HepG2 (cell line): ENCODE results near the gene KIAA1549. TPM values are rescaled to one million over a fixed set of nuclear protein-coding genes. Genes with fewer than 3 reads are reported as not detected.
"Not testable (repeated sequence)": the region's sequence is repeated elsewhere in the genome, so short reads cannot be mapped to it uniquely, and the experiment has no call there.

Source experiments
- ATAC-seq: fragments of 200-7000 bp; cut with Tn5 transposase; 3 replicates; pipeline ENCODE4 v1.9.1; 2020; ENCODE audit warnings: mild to moderate bottlenecking, moderate library complexity
- BruUV-seq: library from RNA; stranded (reverse); fragments of 400-500 nt; replicated peaks from 2 replicates; lab custom pipeline; 2021; lab: Mats Ljungman, UMichigan
- CTCF ChIA-PET: fragments of 300-600 bp; formaldehyde crosslinking; extraction: SDS; loops from one replicate; lab custom pipeline; 2021; ENCODE audit warnings: low total read pairs, inconsistent platforms, low intra/inter-chr PET ratio; lab: Yijun Ruan, JAX
- POLR2A ChIA-PET: fragments of 350-600 bp; sonication (Branson Sonifier 250); formaldehyde crosslinking; loops from one replicate; lab custom pipeline; 2020; ENCODE audit warnings: antibody characterized with exemption, inconsistent platforms; lab: Yijun Ruan, JAX
- DNase-seq: peaks from one replicate; pipeline ENCODE4 v3.0.0-alpha.2; 2015; ENCODE audit warnings: low spot score
- FAIRE-seq: peaks from 3 replicates; lab custom pipeline; 2011; peaks lifted over from hg19 to GRCh38; lab: Jason Lieb, UNC
- H2AFZ ChIP-seq: one replicate; pipeline ENCODE4 v1.6.1; 2011; ENCODE audit warnings: low read length, inconsistent platforms
- H3K27ac ChIP-seq: fragments of 300-600 bp; 3 replicates; pipeline ENCODE4 v1.8.0; 2011; ENCODE audit warnings: mixed run types, mild to moderate bottlenecking, mixed read lengths, low read length, inconsistent platforms; ENCODE audit not compliant: insufficient read depth; ENCODE audit errors: extremely low read length
- H3K27me3 ChIP-seq, 2 experiments: fragments of 200-600 bp in 1 of 2; 2 replicates in 1 of 2; 3 replicates in 1 of 2; pipeline versions ENCODE4 v1.6.0 to v1.8.0; 2011; ENCODE audit warnings: low read length in 2 of 2, mild to moderate bottlenecking in 2 of 2, moderate library complexity in 2 of 2, inconsistent platforms in 1 of 2; ENCODE audit not compliant: insufficient read depth in 2 of 2, control insufficient read depth in 1 of 2
- H3K36me3 ChIP-seq, 2 experiments: fragments of 200-600 bp in 1 of 2; replicated peaks in 1 of 2; 2 replicates in 1 of 2; 3 replicates in 1 of 2; pipeline versions ENCODE4 v1.5.1 to v1.8.0; 2011; ENCODE audit warnings: low read length in 2 of 2, inconsistent platforms in 1 of 2; ENCODE audit not compliant: insufficient read depth in 2 of 2, control insufficient read depth in 1 of 2
- H3K4me1 ChIP-seq: 2 replicates; pipeline ENCODE4 v1.5.1; 2012; ENCODE audit warnings: low read length, inconsistent platforms; ENCODE audit not compliant: insufficient read depth
- H3K4me2 ChIP-seq: 2 replicates; pipeline ENCODE4 v1.6.0; 2011; ENCODE audit warnings: low read depth, low read length, inconsistent platforms
- H3K4me3 ChIP-seq, 3 experiments: fragments of 200-600 bp in 1 of 3; sonication (generic), shearing (Covaris generic) in 1 of 3; replicated peaks in 1 of 3; 2 replicates each; pipeline ENCODE4 v1.5.1; 2011 to 2016; ENCODE audit warnings: low read length in 3 of 3, inconsistent platforms in 2 of 3, low read depth in 2 of 3, mild to moderate bottlenecking in 2 of 3, control low read depth in 1 of 3, mixed read lengths in 1 of 3; ENCODE audit not compliant: insufficient read depth in 1 of 3
- H3K79me2 ChIP-seq: one replicate; pipeline ENCODE4 v1.6.1; 2011; ENCODE audit warnings: low read length, inconsistent platforms; ENCODE audit not compliant: insufficient read depth
- H3K9ac ChIP-seq: 2 replicates; pipeline ENCODE4 v1.6.0; 2011; ENCODE audit warnings: mild to moderate bottlenecking, low read depth, low read length, inconsistent platforms; ENCODE audit not compliant: insufficient read depth
- H3K9me3 ChIP-seq: 2 replicates; pipeline ENCODE4 v1.5.1; 2012; ENCODE audit warnings: mild to moderate bottlenecking, low read length
- H4K20me1 ChIP-seq: 2 replicates; pipeline ENCODE4 v1.6.0; 2011; ENCODE audit warnings: inconsistent platforms, mild to moderate bottlenecking, low read length, moderate library complexity; ENCODE audit not compliant: insufficient read depth
- CTCF ChIP-seq: sonication (generic); formaldehyde crosslinking; IDR thresholded peaks from 2 replicates; pipeline ENCODE4 v1.5.0; 2020; ENCODE audit warnings: mild to moderate bottlenecking, missing genetic modification reagents, moderate library complexity
- EP300 ChIP-seq, 3 experiments: sonication (generic) in 1 of 3; formaldehyde crosslinking in 1 of 3; IDR thresholded peaks; 2 replicates each; pipeline versions ENCODE4 v1.5.1 to v1.6.1; 2011 to 2020; ENCODE audit warnings: low read depth in 2 of 3, low read length in 2 of 3, borderline replicate concordance in 1 of 3, improper control_type of control experiment in 1 of 3, mild to moderate bottlenecking in 1 of 3, missing genetic modification reagents in 1 of 3, moderate library complexity in 1 of 3
- GZF1 ChIP-seq: sonication (generic); formaldehyde crosslinking; IDR thresholded peaks from 2 replicates; pipeline ENCODE4 v1.5.1; 2020; ENCODE audit warnings: mild to moderate bottlenecking, missing genetic modification reagents
- HIVEP1 ChIP-seq: sonication (generic); formaldehyde crosslinking; IDR thresholded peaks from 2 replicates; pipeline ENCODE4 v1.4.0; 2020; ENCODE audit warnings: mild to moderate bottlenecking, missing genetic modification reagents
- HOXA3 ChIP-seq: sonication (generic); formaldehyde crosslinking; IDR thresholded peaks from 2 replicates; pipeline ENCODE4 v1.5.0; 2020; ENCODE audit warnings: missing genetic modification reagents
- KLF11 ChIP-seq: IDR thresholded peaks from 2 replicates; pipeline ENCODE4 v1.6.1; 2016; ENCODE audit warnings: missing compliant biosample characterization
- MBD4 ChIP-seq: IDR thresholded peaks from 2 replicates; pipeline ENCODE4 v1.6.1; 2012; ENCODE audit warnings: low read length, inconsistent platforms, borderline replicate concordance
- NFYC ChIP-seq: IDR thresholded peaks from 2 replicates; pipeline ENCODE4 v1.6.1; 2016; ENCODE audit warnings: missing genetic modification reagents, missing compliant biosample characterization
- PCBP2 ChIP-seq: fragments of 200-400 bp; formaldehyde crosslinking; optimal IDR thresholded peaks from 2 replicates; pipeline ENCODE3; 2018; ENCODE audit warnings: low read length, low read depth; ENCODE audit not compliant: poor library complexity, severe bottlenecking
- SNAPC5 ChIP-seq: sonication (generic); formaldehyde crosslinking; IDR thresholded peaks from 2 replicates; pipeline ENCODE4 v1.8.1; 2023; ENCODE audit warnings: mild to moderate bottlenecking, missing genetic modification reagents, borderline replicate concordance
- ZNF670 ChIP-seq: sonication (generic); formaldehyde crosslinking; IDR thresholded peaks from 2 replicates; pipeline ENCODE4 v1.8.0; 2022; ENCODE audit warnings: mild to moderate bottlenecking, missing genetic modification reagents, borderline replicate concordance
- WGBS: methylation state at CpG from one replicate; pipeline ENCODE4 v1.1.6; 2017; ENCODE audit warnings: low lambda C conversion rate; 5-methylcytosine and 5-hydroxymethylcytosine counted together
- in situ Hi-C: cut with HindIII; loops from 2 replicates; pipeline ENCODE4 v1.10.0; 2017; ENCODE audit warnings: low pct_unique_long_range_greater_than_20kb; ENCODE audit not compliant: extremely low pct_ligation_motif_present
- intact Hi-C: fragments of 100-400 bp; cut with micrococcal nuclease; formaldehyde crosslinking; loops from one replicate; pipeline ENCODE4 v1.10.0; 2022; ENCODE audit not compliant: unreplicated experiment
- polyA plus RNA-seq, 8 experiments: library from polyadenylated mRNA; depleted of rRNA in 3 of 8; stranded (reverse) in 7 of 8; unstranded in 1 of 8; fragments of >200 nt; fragmentation: Illumina TruSeq in 4 of 8; extraction: Trizol in 4 of 8; gene quantifications; 2 replicates each; pipeline versions ENCODE4 v1.2.1 to v1.2.3, GENCODE V29; 2011 to 2016; ENCODE audit warnings: low read depth in 4 of 8, missing spikeins in 1 of 8, mixed read lengths in 1 of 8; ENCODE audit not compliant: insufficient read depth in 1 of 8
- total RNA-seq, 5 experiments: library from RNA; depleted of rRNA; stranded (reverse); fragments of >200 nt; fragmentation: Illumina TruSeq; extraction: Trizol; gene quantifications; 2 replicates each; pipeline ENCODE4 v1.2.3, GENCODE V29; 2016; ENCODE audit warnings: low read depth in 1 of 5

The KIAA1549 gene
- total and polyA plus RNA-seq, 2 of the 13 experiments (the other 11 are each of a cell fraction or from before 2014, with no cell fraction given) = 1.1 to 1.8 TPM

- TF ChIP-seq ZNF670 (CRISPR knock-in tag) (no peak), NFYC (CRISPR knock-in tag) (peak; percentile 27; the same call in 1 of the 2 replicates), GZF1 (no peak), KLF11 (CRISPR knock-in tag) (no peak), CTCF (peak; percentile 15; the same call in 1 of the 2 replicates), EP300 (IDR thresholded peaks at IDR 0.05; ENCODE audit: low read depth in 2 of 2, low read length in 2 of 2) (no peak), EP300 (CRISPR knock-in tag; IDR thresholded peaks at IDR 0.05; ENCODE audit: borderline replicate concordance) (no peak), MBD4 (no peak), HOXA3 (CRISPR knock-in tag) (no peak)
These were observed 48.2 kb upstream of the KIAA1549 start (continued) for GRCh38 chr7:139029353-139029752.

GRCh38 chr7:139026551-139026950 lies 45.4 kb upstream of the KIAA1549 start:
- Histone ChIP-seq H3K79me2 (no peaks in the 10 kb centered on the region), H2AFZ (no peak overlapping the region), H3K9me3 (no peaks in the 10 kb centered on the region), H3K4me1 (peaks cover 24% of the 10 kb centered on the region), H3K4me3 (no peak overlapping the region), H3K27me3 (no peaks in the 10 kb centered on the region), H3K27ac (no peak overlapping the region), H3K9ac (no peak overlapping the region), H3K36me3 (peaks cover 0 to 11% of the 10 kb centered on the region in 2 experiments; a peak in 3 of 5 replicates), H3K4me2 (no peak overlapping the region), H4K20me1 (no peaks in the 10 kb centered on the region)
- TSS peak; percentile 12 for BruUV-seq
- ChIA-PET POLR2A (no interaction called here), CTCF (no interaction called here)
- intact Hi-C loops = no loop called here
- WGBS = 75% methylated on average over 6 of the region's 6 CpGs
- TF ChIP-seq HIVEP1 (CRISPR knock-in tag) (no peak), PCBP2 (no peak), SNAPC5 (CRISPR knock-in tag) (no peak)
- in situ Hi-C loops = no loop called here
- ATAC-seq (no peak), DNase-seq (no peak), FAIRE-seq (no peak)

- H3K4me2 ChIP-seq, DNase-seq, H3K79me2 ChIP-seq, H2AFZ ChIP-seq, BruUV-seq, H3K27me3 ChIP-seq, ATAC-seq, H3K9me3 ChIP-seq, CTCF ChIA-PET, H3K9ac ChIP-seq, POLR2A ChIA-PET, in situ Hi-C loops, H3K27ac ChIP-seq, intact Hi-C loops, FAIRE-seq, H3K4me3 ChIP-seq, H4K20me1 ChIP-seq: not testable (repeated sequence)
- Histone ChIP-seq H3K4me1 (peaks cover 17% of the 10 kb centered on the region), H3K36me3 (peaks cover 0 to 11% of the 10 kb centered on the region in 2 experiments; a peak in 3 of 5 replicates)
- 62% methylated on average over 5 of the region's 5 CpGs for WGBS
These were observed 44.7 kb upstream of the KIAA1549 start for GRCh38 chr7:139025861-139026260.
